ENCODE data around the gene ILDR2.

The ILDR2 gene

DNA sequence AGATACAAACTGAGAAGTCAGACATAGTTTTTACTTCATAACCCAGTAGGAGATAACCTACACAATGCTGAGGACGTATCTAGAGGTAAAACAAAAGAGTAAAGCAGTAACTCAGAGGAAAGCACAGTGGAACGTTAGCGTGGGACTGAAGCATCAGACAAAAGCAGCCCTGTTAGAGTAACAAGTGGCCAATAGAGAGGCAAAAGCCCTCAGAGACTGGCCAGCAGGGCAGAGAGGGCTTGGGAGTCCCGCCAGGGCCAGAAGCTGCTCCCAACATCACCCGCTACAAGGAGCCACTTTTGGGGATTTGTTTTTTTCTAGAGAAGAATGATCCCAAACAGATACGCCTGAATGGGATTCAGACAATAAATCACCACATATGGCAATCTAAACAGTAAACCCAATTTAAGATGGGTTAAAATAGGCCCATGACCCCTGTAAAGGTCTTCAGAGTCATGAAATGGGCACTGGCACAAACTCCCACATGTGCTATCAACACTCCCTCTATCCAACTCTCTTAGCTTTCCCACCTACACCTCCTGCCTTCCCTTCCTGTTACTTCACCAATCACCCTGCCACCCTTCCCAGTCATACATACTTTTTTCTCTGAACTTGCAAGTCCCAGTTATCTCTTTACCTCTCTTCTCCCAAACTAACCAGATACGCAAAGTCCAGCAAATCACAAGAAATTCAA is 116.5 kb downstream of the ILDR2 start:
- Histone ChIP-seq H3K9me2 (replicated peaks; ENCODE audit: low read depth, low read length) (no peaks in the 10 kb centered on the region), H3K36me3 (ENCODE audit: insufficient read depth, low read length) (peaks cover 98% of the 10 kb centered on the region), H3K4me2 (ENCODE audit: low read depth, low read length, poor library complexity, severe bottlenecking) (no peak overlapping the region), H3K4me3 (ENCODE audit: low read length, poor library complexity, severe bottlenecking) (no peak overlapping the region), H3K9ac (ENCODE audit: low read depth, low read length, poor library complexity, severe bottlenecking) (no peak overlapping the region), H3K27me3 (ENCODE audit: insufficient read depth, low read length, poor library complexity, severe bottlenecking) (no peaks in the 10 kb centered on the region), H3K9me3 (ENCODE audit: insufficient read depth, low read depth, low read length) (no peaks in the 10 kb centered on the region), H2AFZ (ENCODE audit: low read length) (no peak overlapping the region), H4K20me1 (ENCODE audit: insufficient read depth, low read length, poor library complexity, severe bottlenecking) (peaks cover 3% of the 10 kb centered on the region), H3K79me2 (ENCODE audit: insufficient read depth, low read length) (no peaks in the 10 kb centered on the region), H3F3A (ENCODE audit: low read depth) (no peaks in the 10 kb centered on the region; the same call in 1 of the 2 replicates), H3K4me1 (ENCODE audit: insufficient read depth, low read length, poor library complexity, severe bottlenecking) (no peaks in the 10 kb centered on the region)
- TF ChIP-seq, protein P1, sequence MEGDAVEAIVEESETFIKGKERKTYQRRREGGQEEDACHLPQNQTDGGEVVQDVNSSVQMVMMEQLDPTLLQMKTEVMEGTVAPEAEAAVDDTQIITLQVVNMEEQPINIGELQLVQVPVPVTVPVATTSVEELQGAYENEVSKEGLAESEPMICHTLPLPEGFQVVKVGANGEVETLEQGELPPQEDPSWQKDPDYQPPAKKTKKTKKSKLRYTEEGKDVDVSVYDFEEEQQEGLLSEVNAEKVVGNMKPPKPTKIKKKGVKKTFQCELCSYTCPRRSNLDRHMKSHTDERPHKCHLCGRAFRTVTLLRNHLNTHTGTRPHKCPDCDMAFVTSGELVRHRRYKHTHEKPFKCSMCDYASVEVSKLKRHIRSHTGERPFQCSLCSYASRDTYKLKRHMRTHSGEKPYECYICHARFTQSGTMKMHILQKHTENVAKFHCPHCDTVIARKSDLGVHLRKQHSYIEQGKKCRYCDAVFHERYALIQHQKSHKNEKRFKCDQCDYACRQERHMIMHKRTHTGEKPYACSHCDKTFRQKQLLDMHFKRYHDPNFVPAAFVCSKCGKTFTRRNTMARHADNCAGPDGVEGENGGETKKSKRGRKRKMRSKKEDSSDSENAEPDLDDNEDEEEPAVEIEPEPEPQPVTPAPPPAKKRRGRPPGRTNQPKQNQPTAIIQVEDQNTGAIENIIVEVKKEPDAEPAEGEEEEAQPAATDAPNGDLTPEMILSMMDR (conservative IDR thresholded peaks at IDR 0.05; ENCODE audit: low read length) = no peak
